ENCODE results near the gene CERS6.

The CERS6 gene

GRCh38 chr2:168457190-168457895 lies 1.3 kb downstream of the CERS6 start:
- Histone ChIP-seq H2AFZ (ENCODE audit: low read length) (peak overlapping the region; percentile 97), H2BK5ac (ENCODE audit: low read length) (no peak overlapping the region), H3K14ac (ENCODE audit: low read length) (no peak overlapping the region), H2BK12ac (ENCODE audit: low read length) (no peak overlapping the region), H3K4ac (ENCODE audit: low read length) (no peak overlapping the region), H3K27me3 (ENCODE audit: control insufficient read depth in 3 of 3, insufficient read depth in 3 of 3, low read depth in 1 of 3, low read length in 3 of 3) (no peaks in the 10 kb centered on the region), H3K36me3 (replicated peaks in 1 of 2; ENCODE audit: control insufficient read depth in 2 of 2, insufficient read depth in 2 of 2, low read length in 2 of 2) (no peaks in the 10 kb centered on the region), H2AK5ac (ENCODE audit: low read depth, low read length) (no peak overlapping the region), H4K91ac (ENCODE audit: low read depth, low read length, poor library complexity) (no peak overlapping the region), H3K9ac (ENCODE audit: low read depth, low read length, poor library complexity) (peak overlapping the region; percentile 99), H3K4me2 (ENCODE audit: insufficient read depth, low read length, poor library complexity, severe bottlenecking) (peak overlapping the region; percentile 87), H3K9me3 (replicated peaks in 1 of 2; ENCODE audit: control insufficient read depth in 2 of 2, insufficient read depth in 1 of 2, low read depth in 1 of 2, low read length in 2 of 2) (peaks cover 3 to 10% of the 10 kb centered on the region in 2 donors), H3K18ac (ENCODE audit: low read length) (peak overlapping the region; percentile 93), H3K4me1 (ENCODE audit: control insufficient read depth in 2 of 2, insufficient read depth in 1 of 2, low read depth in 1 of 2, low read length in 2 of 2) (peaks cover 3 to 6% of the 10 kb centered on the region in 2 donors), H4K8ac (ENCODE audit: low read depth, low read length) (no peak overlapping the region), H3K27ac (replicated peaks; ENCODE audit: low read length) (peak overlapping the region; percentile 88), H3K79me1 (ENCODE audit: low read depth, low read length) (peaks cover 3% of the 10 kb centered on the region), H3K4me3 (ENCODE audit: low read length in 2 of 2) (peak overlapping the region; percentile 93 to 94), H3K23ac (ENCODE audit: low read depth, low read length, poor library complexity) (no peak overlapping the region), H2BK15ac (ENCODE audit: low read length) (no peak overlapping the region), H2BK120ac (ENCODE audit: low read depth, low read length) (no peak overlapping the region)
- WGBS, 2 donors (ENCODE audit: extremely low coverage in 2 of 2, insufficient read length in 2 of 2, insufficient replicate concordance in 1 of 2): no CpG with 5 or more reads among the region's 17 CpGs
- no peak for DNase-seq (ENCODE audit: low spot score)

GRCh38 chr2:168458139-168458538 lies 2.1 kb downstream of the CERS6 start:
- Histone ChIP-seq H2AFZ (ENCODE audit: low read length) (no peak overlapping the region), H3K14ac (ENCODE audit: low read length) (no peak overlapping the region), H3K4ac (ENCODE audit: low read length) (no peak overlapping the region), H3K23ac (ENCODE audit: low read depth, low read length, poor library complexity) (no peak overlapping the region), H2BK12ac (ENCODE audit: low read length) (no peak overlapping the region), H3K4me2 (ENCODE audit: insufficient read depth, low read length, poor library complexity, severe bottlenecking) (no peak overlapping the region), H4K8ac (ENCODE audit: low read depth, low read length) (no peak overlapping the region), H3K4me1 (ENCODE audit: control insufficient read depth in 2 of 2, insufficient read depth in 1 of 2, low read depth in 1 of 2, low read length in 2 of 2) (peaks cover 3 to 6% of the 10 kb centered on the region in 2 donors), H3K9me3 (replicated peaks in 1 of 2; ENCODE audit: control insufficient read depth in 2 of 2, insufficient read depth in 1 of 2, low read depth in 1 of 2, low read length in 2 of 2) (peaks cover 3 to 10% of the 10 kb centered on the region in 2 donors), H3K9ac (ENCODE audit: low read depth, low read length, poor library complexity) (no peak overlapping the region), H2AK5ac (ENCODE audit: low read depth, low read length) (no peak overlapping the region), H3K18ac (ENCODE audit: low read length) (no peak overlapping the region), H2BK15ac (ENCODE audit: low read length) (no peak overlapping the region), H3K27ac (replicated peaks; ENCODE audit: low read length) (no peak overlapping the region), H3K4me3 (ENCODE audit: low read length in 2 of 2) (peak overlapping the region in 1 of 2 donors; percentile 94), H4K91ac (ENCODE audit: low read depth, low read length, poor library complexity) (no peak overlapping the region), H2BK5ac (ENCODE audit: low read length) (no peak overlapping the region), H3K79me1 (ENCODE audit: low read depth, low read length) (peaks cover 5% of the 10 kb centered on the region), H2BK120ac (ENCODE audit: low read depth, low read length) (no peak overlapping the region), H3K27me3 (ENCODE audit: control insufficient read depth in 3 of 3, insufficient read depth in 3 of 3, low read depth in 1 of 3, low read length in 3 of 3) (no peaks in the 10 kb centered on the region), H3K36me3 (replicated peaks in 1 of 2; ENCODE audit: control insufficient read depth in 2 of 2, insufficient read depth in 2 of 2, low read length in 2 of 2) (no peaks in the 10 kb centered on the region)
- WGBS, 2 donors (ENCODE audit: extremely low coverage in 2 of 2, insufficient read length in 2 of 2, insufficient replicate concordance in 1 of 2): no CpG with 5 or more reads among the region's 1 CpG
- no peak for DNase-seq (ENCODE audit: low spot score)

- Histone ChIP-seq H2BK120ac (ENCODE audit: low read depth, low read length) (no peak overlapping the region), H3K4me1 (ENCODE audit: control insufficient read depth in 2 of 2, insufficient read depth in 1 of 2, low read depth in 1 of 2, low read length in 2 of 2) (peaks cover 3 to 6% of the 10 kb centered on the region in 2 donors), H3K23ac (ENCODE audit: low read depth, low read length, poor library complexity) (no peak overlapping the region), H2BK12ac (ENCODE audit: low read length) (no peak overlapping the region), H3K9me3 (replicated peaks in 1 of 2; ENCODE audit: control insufficient read depth in 2 of 2, insufficient read depth in 1 of 2, low read depth in 1 of 2, low read length in 2 of 2) (peaks cover 3 to 9% of the 10 kb centered on the region in 2 donors), H3K14ac (ENCODE audit: low read length) (no peak overlapping the region), H2AK5ac (ENCODE audit: low read depth, low read length) (no peak overlapping the region), H4K91ac (ENCODE audit: low read depth, low read length, poor library complexity) (no peak overlapping the region), H3K4me3 (ENCODE audit: low read length in 2 of 2) (no peak overlapping the region), H2BK15ac (ENCODE audit: low read length) (no peak overlapping the region), H3K36me3 (replicated peaks in 1 of 2; ENCODE audit: control insufficient read depth in 2 of 2, insufficient read depth in 2 of 2, low read length in 2 of 2) (no peaks in the 10 kb centered on the region), H2AFZ (ENCODE audit: low read length) (no peak overlapping the region), H3K79me1 (ENCODE audit: low read depth, low read length) (peaks cover 5% of the 10 kb centered on the region), H4K8ac (ENCODE audit: low read depth, low read length) (no peak overlapping the region), H3K27ac (replicated peaks; ENCODE audit: low read length) (no peak overlapping the region), H3K27me3 (ENCODE audit: control insufficient read depth in 3 of 3, insufficient read depth in 3 of 3, low read depth in 1 of 3, low read length in 3 of 3) (no peaks in the 10 kb centered on the region), H2BK5ac (ENCODE audit: low read length) (no peak overlapping the region), H3K4me2 (ENCODE audit: insufficient read depth, low read length, poor library complexity, severe bottlenecking) (no peak overlapping the region), H3K9ac (ENCODE audit: low read depth, low read length, poor library complexity) (no peak overlapping the region), H3K18ac (ENCODE audit: low read length) (no peak overlapping the region), H3K4ac (ENCODE audit: low read length) (no peak overlapping the region)
- WGBS, 2 donors (ENCODE audit: extremely low coverage in 2 of 2, insufficient read length in 2 of 2, insufficient replicate concordance in 1 of 2): no CpG with 5 or more reads among the region's 4 CpGs
- no peak for DNase-seq (ENCODE audit: low spot score)
These were observed 3.2 kb downstream of the CERS6 start for GRCh38 chr2:168459256-168459655.

GRCh38 chr2:168460571-168460970 lies 4.5 kb downstream of the CERS6 start:
- Histone ChIP-seq H3K4me3 (ENCODE audit: low read length in 2 of 2) (no peak overlapping the region), H3K9me3 (replicated peaks in 1 of 2; ENCODE audit: control insufficient read depth in 2 of 2, insufficient read depth in 1 of 2, low read depth in 1 of 2, low read length in 2 of 2) (no peaks in the 10 kb centered on the region), H3K14ac (ENCODE audit: low read length) (no peak overlapping the region), H3K27ac (replicated peaks; ENCODE audit: low read length) (no peak overlapping the region), H3K18ac (ENCODE audit: low read length) (no peak overlapping the region), H3K4me1 (ENCODE audit: control insufficient read depth in 2 of 2, insufficient read depth in 1 of 2, low read depth in 1 of 2, low read length in 2 of 2) (peaks cover 3 to 11% of the 10 kb centered on the region in 2 donors), H3K36me3 (replicated peaks in 1 of 2; ENCODE audit: control insufficient read depth in 2 of 2, insufficient read depth in 2 of 2, low read length in 2 of 2) (no peaks in the 10 kb centered on the region), H4K91ac (ENCODE audit: low read depth, low read length, poor library complexity) (no peak overlapping the region), H2BK15ac (ENCODE audit: low read length) (no peak overlapping the region), H3K23ac (ENCODE audit: low read depth, low read length, poor library complexity) (no peak overlapping the region), H3K4ac (ENCODE audit: low read length) (no peak overlapping the region), H2AFZ (ENCODE audit: low read length) (no peak overlapping the region), H2BK120ac (ENCODE audit: low read depth, low read length) (no peak overlapping the region), H4K8ac (ENCODE audit: low read depth, low read length) (no peak overlapping the region), H2BK5ac (ENCODE audit: low read length) (no peak overlapping the region), H3K79me1 (ENCODE audit: low read depth, low read length) (peaks cover 5% of the 10 kb centered on the region), H2BK12ac (ENCODE audit: low read length) (no peak overlapping the region), H3K4me2 (ENCODE audit: insufficient read depth, low read length, poor library complexity, severe bottlenecking) (no peak overlapping the region), H3K9ac (ENCODE audit: low read depth, low read length, poor library complexity) (no peak overlapping the region), H3K27me3 (ENCODE audit: control insufficient read depth in 3 of 3, insufficient read depth in 3 of 3, low read depth in 1 of 3, low read length in 3 of 3) (no peaks in the 10 kb centered on the region), H2AK5ac (ENCODE audit: low read depth, low read length) (no peak overlapping the region)
- no peak for DNase-seq (ENCODE audit: low spot score)
- WGBS, 2 donors (ENCODE audit: extremely low coverage in 2 of 2, insufficient read length in 2 of 2, insufficient replicate concordance in 1 of 2): no CpG with 5 or more reads among the region's 2 CpGs

All from neuronal stem cell (in vitro differentiated cells).